ENCODE measurements around the gene PLEKHH2.
A peak's percentile ranks its signal among the peaks of the same experiment; 100 is the strongest.

DNA sequence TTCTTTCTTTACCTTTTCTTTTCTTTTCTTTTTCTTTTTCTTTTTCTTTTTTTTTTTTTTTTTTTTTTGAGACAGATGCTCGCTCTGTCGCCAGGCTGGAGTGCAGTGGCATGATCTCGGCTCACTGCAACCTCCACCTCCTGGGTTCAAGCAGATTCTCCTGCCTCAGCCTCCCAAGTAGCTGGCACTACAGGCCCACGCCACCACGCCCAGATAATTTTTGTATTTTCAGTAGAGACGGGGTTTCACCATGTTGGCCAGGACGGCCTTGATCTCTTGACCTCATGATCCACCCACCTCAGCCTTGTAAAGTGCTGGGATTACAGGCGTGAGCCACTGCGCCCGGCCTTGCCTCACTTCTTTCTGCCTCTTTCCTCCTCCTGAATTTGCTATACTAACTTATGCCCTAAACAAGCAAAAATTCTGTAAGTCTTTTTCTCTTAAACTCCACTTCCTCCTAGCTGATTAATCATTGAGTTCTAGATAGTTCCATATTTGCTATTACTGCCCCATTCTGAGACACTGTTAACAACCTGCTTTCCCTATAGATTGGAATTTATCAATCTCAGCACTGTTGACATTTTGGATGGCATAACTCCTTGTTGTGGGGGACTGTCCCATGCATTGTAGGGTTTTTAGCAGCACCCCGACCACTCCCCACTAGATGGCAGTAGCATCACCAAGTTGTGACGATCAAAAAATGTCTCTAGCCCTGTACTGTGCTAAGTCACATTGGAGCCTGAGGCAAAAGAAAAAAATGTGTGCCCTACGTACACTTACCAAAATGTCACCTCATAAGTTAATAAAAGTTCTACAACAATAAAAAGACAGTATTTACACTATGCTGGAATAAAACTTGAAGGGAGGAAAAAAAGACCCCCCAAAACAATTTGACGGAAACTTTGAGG lies 24.8 kb upstream of the PLEKHH2 start:
- TF ChIP-seq, protein P1, sequence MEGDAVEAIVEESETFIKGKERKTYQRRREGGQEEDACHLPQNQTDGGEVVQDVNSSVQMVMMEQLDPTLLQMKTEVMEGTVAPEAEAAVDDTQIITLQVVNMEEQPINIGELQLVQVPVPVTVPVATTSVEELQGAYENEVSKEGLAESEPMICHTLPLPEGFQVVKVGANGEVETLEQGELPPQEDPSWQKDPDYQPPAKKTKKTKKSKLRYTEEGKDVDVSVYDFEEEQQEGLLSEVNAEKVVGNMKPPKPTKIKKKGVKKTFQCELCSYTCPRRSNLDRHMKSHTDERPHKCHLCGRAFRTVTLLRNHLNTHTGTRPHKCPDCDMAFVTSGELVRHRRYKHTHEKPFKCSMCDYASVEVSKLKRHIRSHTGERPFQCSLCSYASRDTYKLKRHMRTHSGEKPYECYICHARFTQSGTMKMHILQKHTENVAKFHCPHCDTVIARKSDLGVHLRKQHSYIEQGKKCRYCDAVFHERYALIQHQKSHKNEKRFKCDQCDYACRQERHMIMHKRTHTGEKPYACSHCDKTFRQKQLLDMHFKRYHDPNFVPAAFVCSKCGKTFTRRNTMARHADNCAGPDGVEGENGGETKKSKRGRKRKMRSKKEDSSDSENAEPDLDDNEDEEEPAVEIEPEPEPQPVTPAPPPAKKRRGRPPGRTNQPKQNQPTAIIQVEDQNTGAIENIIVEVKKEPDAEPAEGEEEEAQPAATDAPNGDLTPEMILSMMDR (conservative IDR thresholded peaks at IDR 0.05): peak; percentile 80
- no peak for TF ChIP-seq ZFX (IDR thresholded peaks at IDR 0.05)

All from C4-2B (cell line).